AG10803 (cell line): ENCODE measurements around the gene FSTL4.
"Not testable (repeated sequence)": the region's sequence is repeated elsewhere in the genome, so short reads cannot be mapped to it uniquely, and the experiment has no call there.

ENCODE experiments used
- DNase-seq: peaks from one replicate; pipeline ENCODE4 v3.0.0; 2010; ENCODE audit warnings: low read depth
- H3K4me3 ChIP-seq: 2 replicates; pipeline ENCODE4 v1.5.1; 2011; ENCODE audit warnings: mild to moderate bottlenecking, low read length, control low read depth
- CTCF ChIP-seq: conservative IDR thresholded peaks from 2 replicates; pipeline ENCODE4 v1.5.1; 2011; ENCODE audit warnings: mild to moderate bottlenecking, low read length, control low read depth, inconsistent platforms

FSTL4 gene

GRCh38 chr5:133198511-133198910 is 413.8 kb downstream of the FSTL4 start:
- no peak overlapping the region for H3K4me3 ChIP-seq
- DNase-seq = no peak
- TF ChIP-seq CTCF = no peak

GRCh38 chr5:133196441-133197085 is 415.8 kb downstream of the FSTL4 start:
- H3K4me3 ChIP-seq = no peak overlapping the region
- no peak for DNase-seq
- TF ChIP-seq CTCF = no peak

GRCh38 chr5:133195250-133195649 is 417.1 kb downstream of the FSTL4 start:
- no peak for TF ChIP-seq CTCF
- no peak for DNase-seq
- H3K4me3 ChIP-seq = no peak overlapping the region

GRCh38 chr5:133193794-133194193 is 418.5 kb downstream of the FSTL4 start:
- TF ChIP-seq CTCF = no peak
- DNase-seq = no peak
- H3K4me3 ChIP-seq = no peak overlapping the region

- TF ChIP-seq CTCF = no peak
- no peak overlapping the region for H3K4me3 ChIP-seq
- no peak for DNase-seq
These were observed 419.6 kb downstream of the FSTL4 start for GRCh38 chr5:133192716-133193115.

- TF ChIP-seq CTCF = no peak
- H3K4me3 ChIP-seq = no peak overlapping the region
- DNase-seq = no peak
These were observed 422.5 kb downstream of the FSTL4 start for GRCh38 chr5:133189881-133190280.

- no peak for DNase-seq
- no peak for TF ChIP-seq CTCF
- no peak overlapping the region for H3K4me3 ChIP-seq
These were observed 432.9 kb downstream of the FSTL4 start for GRCh38 chr5:133179405-133179804.

- not testable (repeated sequence) for DNase-seq, H3K4me3 ChIP-seq
These were observed 441.5 kb downstream of the FSTL4 start for GRCh38 chr5:133170756-133171387.
